HepG2 (cell line): ENCODE data around the gene TMEM44. TPM values are rescaled to one million over a fixed set of nuclear protein-coding genes. Genes with fewer than 3 reads are reported as not detected.

Experiments
- CC2D1A ChIP-seq: sonication (generic); formaldehyde crosslinking; IDR thresholded peaks from 2 replicates; pipeline ENCODE4 v1.8.1; 2023; ENCODE audit warnings: mild to moderate bottlenecking, missing genetic modification reagents
- KLF16 ChIP-seq, 2 experiments: sonication (generic) in 1 of 2; formaldehyde crosslinking in 1 of 2; IDR thresholded peaks; 2 replicates each; pipeline versions ENCODE4 v1.6.1 to v1.8.0; 2016 to 2023; ENCODE audit warnings: missing genetic modification reagents in 2 of 2, missing compliant biosample characterization in 1 of 2
- MAFF ChIP-seq: IDR thresholded peaks from 2 replicates; pipeline ENCODE4 v1.6.1; 2011; ENCODE audit warnings: low read depth, low read length, improper control_type of control experiment
- PPARG ChIP-seq: conservative IDR thresholded peaks from 2 replicates; pipeline ENCODE4 v1.6.1; 2016; ENCODE audit warnings: missing biosample characterization, missing genetic modification reagents
- SPEN ChIP-seq: sonication (generic); formaldehyde crosslinking; IDR thresholded peaks from 2 replicates; pipeline ENCODE4 v1.5.1; 2020; ENCODE audit warnings: low read depth, mild to moderate bottlenecking, missing genetic modification reagents
- ZBTB7A ChIP-seq: sonication (generic); formaldehyde crosslinking; IDR thresholded peaks from 2 replicates; pipeline ENCODE4 v1.8.0; 2022; ENCODE audit warnings: mild to moderate bottlenecking, missing genetic modification reagents
- ZFP1 ChIP-seq: IDR thresholded peaks from 2 replicates; pipeline ENCODE4 v1.6.1; 2016
- ZMYM4 ChIP-seq: sonication (generic); formaldehyde crosslinking; IDR thresholded peaks from 2 replicates; pipeline ENCODE4 v1.8.1; 2023; ENCODE audit warnings: mild to moderate bottlenecking, missing genetic modification reagents
- ZNF235 ChIP-seq: sonication (generic); formaldehyde crosslinking; IDR thresholded peaks from 2 replicates; pipeline ENCODE4 v1.8.1; 2023; ENCODE audit warnings: mild to moderate bottlenecking, missing genetic modification reagents, borderline replicate concordance
- ZNF792 ChIP-seq: IDR thresholded peaks from 2 replicates; pipeline ENCODE4 v1.6.1; 2016
- ZSCAN21 ChIP-seq: sonication (generic); formaldehyde crosslinking; IDR thresholded peaks from 2 replicates; pipeline ENCODE4 v1.8.0; 2022; ENCODE audit warnings: mild to moderate bottlenecking, missing genetic modification reagents, moderate library complexity, borderline replicate concordance
- ZSCAN9 ChIP-seq: IDR thresholded peaks from 2 replicates; pipeline ENCODE4 v1.6.1; 2016; ENCODE audit warnings: borderline replicate concordance
- polyA plus RNA-seq, 8 experiments: library from polyadenylated mRNA; depleted of rRNA in 3 of 8; stranded (reverse) in 7 of 8; unstranded in 1 of 8; fragments of >200 nt; fragmentation: Illumina TruSeq in 4 of 8; extraction: Trizol in 4 of 8; gene quantifications; 2 replicates each; pipeline versions ENCODE4 v1.2.1 to v1.2.3, GENCODE V29; 2011 to 2016; ENCODE audit warnings: low read depth in 4 of 8, missing spikeins in 1 of 8, mixed read lengths in 1 of 8; ENCODE audit not compliant: insufficient read depth in 1 of 8
- total RNA-seq, 5 experiments: library from RNA; depleted of rRNA; stranded (reverse); fragments of >200 nt; fragmentation: Illumina TruSeq; extraction: Trizol; gene quantifications; 2 replicates each; pipeline ENCODE4 v1.2.3, GENCODE V29; 2016; ENCODE audit warnings: low read depth in 1 of 5
- TF ChIP-seq, protein P1 (sequence below), 2 experiments: fragments of 450-650 bp in 1 of 2; sonication (generic) in 1 of 2; formaldehyde crosslinking in 1 of 2; IDR thresholded peaks; 2 replicates each; pipeline versions ENCODE4 v1.6.1 to v1.8.0; 2016 to 2022; ENCODE audit warnings: antibody characterized with exemption in 1 of 2, mild to moderate bottlenecking in 1 of 2, missing genetic modification reagents in 1 of 2
- TF ChIP-seq, protein P2 (sequence below): sonication (generic); formaldehyde crosslinking; IDR thresholded peaks from 2 replicates; pipeline ENCODE4 v1.5.1; 2020; ENCODE audit warnings: mild to moderate bottlenecking, missing genetic modification reagents, borderline replicate concordance

TMEM44 gene
- total and polyA plus RNA-seq, 2 of the 13 experiments (the other 11 are each of a cell fraction or from before 2014, with no cell fraction given): 7.3 to 13.8 TPM

GRCh38 chr3:194633349-194634004 is at the start of gene TMEM44 (continued):
- TF ChIP-seq PPARG (CRISPR knock-in tag): no peak
- 0 out of 2 replicates have a peak, but pooled peaks have one; percentile 53 for TF ChIP-seq ZNF792 (CRISPR knock-in tag)
- peak; percentile 74 for TF ChIP-seq SPEN (CRISPR knock-in tag)
- peak in 1 of 2 experiments; percentile 83; a peak in 1 of 4 replicates for TF ChIP-seq KLF16 (CRISPR knock-in tag; IDR thresholded peaks at IDR 0.05)
- peak; percentile 58; the same call in 1 of the 2 replicates for TF ChIP-seq ZBTB7A (CRISPR knock-in tag)
- TF ChIP-seq, protein P1, sequence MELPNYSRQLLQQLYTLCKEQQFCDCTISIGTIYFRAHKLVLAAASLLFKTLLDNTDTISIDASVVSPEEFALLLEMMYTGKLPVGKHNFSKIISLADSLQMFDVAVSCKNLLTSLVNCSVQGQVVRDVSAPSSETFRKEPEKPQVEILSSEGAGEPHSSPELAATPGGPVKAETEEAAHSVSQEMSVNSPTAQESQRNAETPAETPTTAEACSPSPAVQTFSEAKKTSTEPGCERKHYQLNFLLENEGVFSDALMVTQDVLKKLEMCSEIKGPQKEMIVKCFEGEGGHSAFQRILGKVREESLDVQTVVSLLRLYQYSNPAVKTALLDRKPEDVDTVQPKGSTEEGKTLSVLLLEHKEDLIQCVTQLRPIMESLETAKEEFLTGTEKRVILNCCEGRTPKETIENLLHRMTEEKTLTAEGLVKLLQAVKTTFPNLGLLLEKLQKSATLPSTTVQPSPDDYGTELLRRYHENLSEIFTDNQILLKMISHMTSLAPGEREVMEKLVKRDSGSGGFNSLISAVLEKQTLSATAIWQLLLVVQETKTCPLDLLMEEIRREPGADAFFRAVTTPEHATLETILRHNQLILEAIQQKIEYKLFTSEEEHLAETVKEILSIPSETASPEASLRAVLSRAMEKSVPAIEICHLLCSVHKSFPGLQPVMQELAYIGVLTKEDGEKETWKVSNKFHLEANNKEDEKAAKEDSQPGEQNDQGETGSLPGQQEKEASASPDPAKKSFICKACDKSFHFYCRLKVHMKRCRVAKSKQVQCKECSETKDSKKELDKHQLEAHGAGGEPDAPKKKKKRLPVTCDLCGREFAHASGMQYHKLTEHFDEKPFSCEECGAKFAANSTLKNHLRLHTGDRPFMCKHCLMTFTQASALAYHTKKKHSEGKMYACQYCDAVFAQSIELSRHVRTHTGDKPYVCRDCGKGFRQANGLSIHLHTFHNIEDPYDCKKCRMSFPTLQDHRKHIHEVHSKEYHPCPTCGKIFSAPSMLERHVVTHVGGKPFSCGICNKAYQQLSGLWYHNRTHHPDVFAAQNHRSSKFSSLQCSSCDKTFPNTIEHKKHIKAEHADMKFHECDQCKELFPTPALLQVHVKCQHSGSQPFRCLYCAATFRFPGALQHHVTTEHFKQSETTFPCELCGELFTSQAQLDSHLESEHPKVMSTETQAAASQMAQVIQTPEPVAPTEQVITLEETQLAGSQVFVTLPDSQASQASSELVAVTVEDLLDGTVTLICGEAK (IDR thresholded peaks at IDR 0.05): no peak
- TF ChIP-seq, protein P1 (CRISPR knock-in tag; IDR thresholded peaks at IDR 0.05): peak; percentile 48; the same call in 1 of the 2 replicates
- no peak for TF ChIP-seq ZFP1 (CRISPR knock-in tag)
- no peak for TF ChIP-seq ZSCAN9
- TF ChIP-seq ZNF235 (CRISPR knock-in tag): no peak
- TF ChIP-seq ZMYM4: peak; percentile 72
- TF ChIP-seq MAFF: no peak
- TF ChIP-seq, protein P2, sequence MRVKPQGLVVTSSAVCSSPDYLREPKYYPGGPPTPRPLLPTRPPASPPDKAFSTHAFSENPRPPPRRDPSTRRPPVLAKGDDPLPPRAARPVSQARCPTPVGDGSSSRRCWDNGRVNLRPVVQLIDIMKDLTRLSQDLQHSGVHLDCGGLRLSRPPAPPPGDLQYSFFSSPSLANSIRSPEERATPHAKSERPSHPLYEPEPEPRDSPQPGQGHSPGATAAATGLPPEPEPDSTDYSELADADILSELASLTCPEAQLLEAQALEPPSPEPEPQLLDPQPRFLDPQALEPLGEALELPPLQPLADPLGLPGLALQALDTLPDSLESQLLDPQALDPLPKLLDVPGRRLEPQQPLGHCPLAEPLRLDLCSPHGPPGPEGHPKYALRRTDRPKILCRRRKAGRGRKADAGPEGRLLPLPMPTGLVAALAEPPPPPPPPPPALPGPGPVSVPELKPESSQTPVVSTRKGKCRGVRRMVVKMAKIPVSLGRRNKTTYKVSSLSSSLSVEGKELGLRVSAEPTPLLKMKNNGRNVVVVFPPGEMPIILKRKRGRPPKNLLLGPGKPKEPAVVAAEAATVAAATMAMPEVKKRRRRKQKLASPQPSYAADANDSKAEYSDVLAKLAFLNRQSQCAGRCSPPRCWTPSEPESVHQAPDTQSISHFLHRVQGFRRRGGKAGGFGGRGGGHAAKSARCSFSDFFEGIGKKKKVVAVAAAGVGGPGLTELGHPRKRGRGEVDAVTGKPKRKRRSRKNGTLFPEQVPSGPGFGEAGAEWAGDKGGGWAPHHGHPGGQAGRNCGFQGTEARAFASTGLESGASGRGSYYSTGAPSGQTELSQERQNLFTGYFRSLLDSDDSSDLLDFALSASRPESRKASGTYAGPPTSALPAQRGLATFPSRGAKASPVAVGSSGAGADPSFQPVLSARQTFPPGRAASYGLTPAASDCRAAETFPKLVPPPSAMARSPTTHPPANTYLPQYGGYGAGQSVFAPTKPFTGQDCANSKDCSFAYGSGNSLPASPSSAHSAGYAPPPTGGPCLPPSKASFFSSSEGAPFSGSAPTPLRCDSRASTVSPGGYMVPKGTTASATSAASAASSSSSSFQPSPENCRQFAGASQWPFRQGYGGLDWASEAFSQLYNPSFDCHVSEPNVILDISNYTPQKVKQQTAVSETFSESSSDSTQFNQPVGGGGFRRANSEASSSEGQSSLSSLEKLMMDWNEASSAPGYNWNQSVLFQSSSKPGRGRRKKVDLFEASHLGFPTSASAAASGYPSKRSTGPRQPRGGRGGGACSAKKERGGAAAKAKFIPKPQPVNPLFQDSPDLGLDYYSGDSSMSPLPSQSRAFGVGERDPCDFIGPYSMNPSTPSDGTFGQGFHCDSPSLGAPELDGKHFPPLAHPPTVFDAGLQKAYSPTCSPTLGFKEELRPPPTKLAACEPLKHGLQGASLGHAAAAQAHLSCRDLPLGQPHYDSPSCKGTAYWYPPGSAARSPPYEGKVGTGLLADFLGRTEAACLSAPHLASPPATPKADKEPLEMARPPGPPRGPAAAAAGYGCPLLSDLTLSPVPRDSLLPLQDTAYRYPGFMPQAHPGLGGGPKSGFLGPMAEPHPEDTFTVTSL: no peak
- TF ChIP-seq CC2D1A (CRISPR knock-in tag): no peak
- TF ChIP-seq ZSCAN21: peak; percentile 26; the same call in 1 of the 2 replicates
